HG02571 (cell line): ENCODE measurements around the gene NOVA2.

Source experiments
- ATAC-seq: cut with Tn5 transposase; IDR thresholded peaks from one replicate; pipeline ENCODE4 v1.9.1; 2021; ENCODE audit warnings: mild to moderate bottlenecking, moderate library complexity; ENCODE audit not compliant: unreplicated experiment

The NOVA2 gene

GRCh38 chr19:46000491-46001246, 27.0 kb upstream of the NOVA2 start:
- ATAC-seq: no peak

DNA sequence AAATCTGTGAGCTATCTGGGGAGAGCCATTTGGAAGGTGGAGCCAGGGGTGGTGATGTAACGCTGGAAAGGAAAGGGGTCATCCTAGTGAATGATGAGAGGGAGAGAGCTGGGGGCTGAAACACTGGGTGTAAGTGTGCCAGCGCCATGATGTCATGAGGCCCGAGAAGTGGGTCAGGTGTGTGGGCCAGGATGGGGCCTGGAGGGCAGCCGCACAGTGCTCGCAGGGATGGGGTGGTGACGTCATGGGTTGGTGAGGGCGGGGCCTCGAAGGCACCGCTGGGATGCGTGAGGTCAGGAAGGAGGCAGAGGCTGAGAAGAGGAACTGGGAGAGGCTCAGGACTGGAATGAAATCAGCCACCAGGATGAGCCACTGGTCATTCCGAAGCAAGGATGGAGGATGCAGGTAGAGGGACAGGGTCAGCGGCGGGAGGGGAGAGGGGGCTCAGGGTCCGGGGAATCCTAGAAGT, 26.0 kb upstream of the NOVA2 start:
- no peak for ATAC-seq

- ATAC-seq: no peak
Observed at GRCh38 chr19:45998834-45999233, 25.2 kb upstream of the NOVA2 start.

DNA sequence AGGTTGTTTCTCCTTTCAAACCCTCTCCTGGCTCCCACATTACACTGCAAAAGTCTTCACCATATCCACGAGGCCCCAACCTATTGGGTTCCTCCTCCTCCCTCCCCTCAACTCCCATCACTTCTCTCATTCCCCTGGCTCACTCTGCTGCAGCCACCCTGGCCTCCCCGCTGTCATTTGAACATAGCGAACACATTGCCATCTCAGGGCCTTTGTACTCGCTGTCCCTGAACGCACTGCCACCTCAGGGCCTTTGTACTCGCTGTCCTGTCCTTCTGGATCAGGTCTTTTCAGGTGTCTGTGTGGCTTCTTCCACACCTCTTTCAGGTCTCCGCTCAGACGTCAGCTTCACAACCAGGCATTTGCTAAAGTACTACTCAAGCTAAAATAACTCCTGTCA, 23.3 kb upstream of the NOVA2 start:
- no peak for ATAC-seq

DNA sequence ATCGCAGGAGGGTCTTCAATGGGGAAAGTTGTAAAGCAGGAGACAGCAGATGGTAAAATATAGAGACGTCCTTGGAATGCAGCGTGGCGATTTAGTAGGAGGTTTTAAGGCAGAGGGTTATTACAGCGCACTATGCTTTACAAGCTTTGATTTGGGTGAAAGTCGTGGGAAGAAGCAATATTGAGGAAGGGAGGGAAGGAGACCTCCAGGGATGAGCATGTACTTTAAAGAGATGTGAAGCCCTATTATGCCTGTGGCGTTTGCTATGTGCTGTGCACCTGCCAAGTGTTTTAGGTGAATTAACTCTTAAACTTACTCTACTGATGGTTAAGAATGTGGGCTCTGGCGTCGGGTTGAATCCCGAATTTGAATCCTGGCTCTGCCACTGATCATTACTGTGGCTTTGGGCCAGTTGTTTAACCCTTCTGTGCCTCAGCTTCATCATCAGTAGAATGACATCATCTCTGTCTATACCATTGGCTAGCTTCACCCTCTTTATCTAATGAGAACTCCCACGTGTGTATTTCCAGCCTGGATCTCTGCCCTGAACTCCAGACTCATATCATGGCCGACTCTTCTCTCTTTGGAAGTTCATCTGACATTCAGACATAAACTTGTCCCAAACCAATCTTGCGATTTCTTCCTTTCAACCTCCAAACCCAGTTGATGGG, 22.2 kb upstream of the NOVA2 start:
- no peak for ATAC-seq

DNA sequence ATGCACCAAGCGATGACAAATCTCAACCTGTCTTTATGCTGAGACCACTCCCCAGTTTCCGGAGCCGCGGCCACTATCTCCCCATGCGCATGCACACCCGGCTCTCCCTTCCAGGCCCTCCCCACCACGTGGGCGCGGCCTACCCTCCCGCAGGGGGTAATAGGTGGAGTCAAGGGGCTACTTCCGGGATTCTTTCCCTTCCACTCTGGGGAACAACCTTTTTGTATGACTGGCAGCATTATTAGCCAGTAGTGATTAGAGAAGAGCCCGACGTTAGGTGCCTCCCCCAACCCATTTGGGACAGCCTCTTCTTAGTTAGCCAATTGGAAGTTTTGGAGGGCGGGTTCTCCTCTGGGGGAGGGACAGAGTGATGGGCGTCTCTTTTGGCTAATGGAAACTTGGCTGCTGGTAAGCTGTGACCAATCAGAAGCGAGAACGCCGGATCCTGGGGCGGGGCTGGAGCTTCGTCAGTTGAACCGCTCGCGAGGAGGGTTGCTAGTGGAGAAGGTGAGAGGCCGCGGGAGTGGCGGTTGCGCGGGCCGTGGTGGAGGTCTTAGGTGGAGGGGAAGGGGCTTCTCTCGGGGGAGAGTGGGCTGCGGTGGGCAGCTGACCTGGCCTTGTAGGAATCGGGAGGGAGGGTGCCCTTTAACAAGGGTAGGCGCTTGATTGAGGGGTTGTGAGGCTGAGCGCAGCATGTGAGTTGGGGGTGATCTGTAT, 21.5 kb upstream of the NOVA2 start, which contains the start of gene CCDC61:
CCDC61 (plus strand) TSS at position 470 of the 717 bp plus-strand sequence. CDS start 7,552 bp downstream, outside the sequence.
- peak; percentile 94 for ATAC-seq

GRCh38 chr19:45994456-45994997, 20.9 kb upstream of the NOVA2 start:
- peak; percentile 1 for ATAC-seq

DNA sequence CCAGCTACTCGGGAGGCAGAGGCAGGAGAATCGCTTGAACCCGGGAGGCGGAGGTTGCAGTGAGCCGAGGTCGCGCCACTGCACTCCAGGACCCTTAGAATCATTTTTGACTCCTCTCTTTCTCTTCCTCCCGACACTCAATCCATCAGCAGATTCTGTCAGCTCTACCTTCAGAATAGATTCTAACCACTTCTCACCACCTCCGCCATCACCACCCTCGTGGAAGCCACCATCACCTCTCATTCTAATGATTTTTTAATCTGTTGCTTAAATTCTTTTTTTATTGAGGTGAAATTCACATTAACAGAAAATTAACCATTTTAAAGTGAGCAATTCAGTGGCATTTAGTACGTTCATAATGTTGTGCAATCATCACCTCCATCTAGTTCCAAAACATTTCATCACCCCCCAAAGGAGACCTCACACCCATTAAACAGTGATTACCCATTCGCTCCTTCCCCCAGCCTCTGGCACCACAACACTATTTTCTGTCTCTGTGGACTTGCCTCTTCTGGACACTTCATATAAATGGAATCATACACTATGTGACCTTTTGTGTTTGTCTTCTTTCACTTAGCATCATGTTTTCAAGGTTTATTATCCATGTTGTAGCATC, 16.6 kb upstream of the NOVA2 start:
- no peak for ATAC-seq

DNA sequence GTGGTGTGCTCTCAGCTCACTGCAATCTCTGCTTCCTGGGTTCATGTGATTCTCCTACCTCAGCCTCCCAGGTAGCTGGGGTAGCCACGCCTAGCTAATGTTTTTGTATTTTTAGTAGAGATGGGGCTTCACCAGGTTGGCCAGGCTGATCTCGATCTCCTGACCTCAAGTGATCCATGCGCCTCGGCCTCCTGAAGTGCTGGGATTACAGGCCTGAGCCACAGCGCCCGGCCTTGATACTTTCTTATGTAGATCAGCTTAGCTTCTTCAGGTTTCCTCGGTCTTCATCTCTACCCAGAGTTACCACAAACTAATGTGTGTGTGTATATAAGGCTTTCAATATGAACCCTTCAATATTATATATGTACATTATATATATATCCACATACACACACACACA, 11.7 kb upstream of the NOVA2 start:
- ATAC-seq: no peak

DNA sequence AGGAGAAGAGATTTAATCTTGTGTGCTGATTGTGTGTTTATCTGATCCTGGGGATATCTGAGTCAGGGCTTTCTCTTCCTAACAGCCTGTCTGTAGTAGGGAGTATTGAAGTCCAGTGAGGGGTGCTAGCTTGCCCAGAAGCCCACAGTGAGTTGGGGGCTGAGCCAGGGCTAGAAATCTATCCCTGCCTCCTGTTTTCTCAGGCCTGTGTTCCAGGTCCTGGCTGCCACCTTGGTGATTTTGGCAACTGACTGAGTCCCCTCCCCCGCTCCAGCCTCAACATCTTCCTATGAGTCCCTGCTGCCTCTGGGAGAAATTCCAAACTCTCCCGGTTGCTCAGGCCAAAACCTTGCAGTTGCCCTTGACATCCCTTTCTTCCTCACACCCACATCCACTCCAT, 7.7 kb upstream of the NOVA2 start:
- ATAC-seq: no peak

GRCh38 chr19:45978156-45978555, 4.5 kb upstream of the NOVA2 start:
- no peak for ATAC-seq

DNA sequence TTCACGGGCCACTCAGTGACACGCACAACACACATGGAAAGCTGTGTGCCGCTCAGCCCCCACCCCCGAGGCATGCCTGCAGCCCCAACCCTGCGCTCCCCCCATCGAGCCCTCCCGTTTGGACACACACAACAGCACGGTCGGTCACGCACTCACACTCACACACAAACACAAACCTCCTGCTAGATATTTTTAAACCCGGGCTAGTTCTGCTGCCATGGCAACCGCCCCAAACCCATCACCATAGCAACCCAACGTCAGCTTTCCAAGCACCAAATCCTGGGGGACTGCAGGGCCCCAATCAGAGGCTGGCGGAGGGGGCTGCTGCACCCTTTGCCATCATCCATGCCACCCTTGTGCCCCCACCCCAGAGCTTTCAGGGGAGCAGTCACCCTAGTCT, 2.5 kb upstream of the NOVA2 start:
- ATAC-seq: no peak

GRCh38 chr19:45975306-45976070, 1.8 kb upstream of the NOVA2 start:
- ATAC-seq: no peak

DNA sequence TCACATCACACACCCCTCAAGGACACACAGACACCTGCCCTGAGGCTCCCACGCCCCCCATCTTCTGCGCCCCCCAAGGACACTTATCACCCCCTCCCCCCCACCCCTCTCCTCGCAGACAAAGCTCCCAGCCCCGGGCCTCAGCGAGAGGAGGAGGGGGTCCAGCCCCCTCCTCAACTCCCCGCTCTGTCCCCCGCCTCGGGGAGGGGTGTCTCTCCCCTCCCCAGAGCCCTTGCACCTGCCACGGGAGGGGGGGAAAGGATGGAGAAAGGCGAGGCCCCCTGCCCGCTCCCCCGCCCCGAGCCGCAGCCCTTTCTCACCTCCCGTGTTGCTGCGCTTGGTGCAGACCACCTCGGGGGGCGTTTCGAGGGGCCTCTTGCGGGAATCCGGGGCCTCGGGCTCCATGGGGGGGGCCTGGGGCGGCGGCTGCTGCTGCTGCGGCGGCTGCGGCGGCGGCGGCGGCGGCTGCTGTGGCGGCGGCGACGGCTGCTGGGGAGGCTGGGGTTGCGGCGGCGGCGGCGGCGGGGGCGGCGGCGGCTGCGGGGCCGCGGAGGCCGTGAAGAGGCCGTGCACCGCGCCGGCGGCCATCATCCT, 621 bp downstream of the NOVA2 start:
- ATAC-seq: no peak

- no peak for ATAC-seq
Observed at GRCh38 chr19:45972081-45972946, 1.4 kb downstream of the NOVA2 start.

DNA sequence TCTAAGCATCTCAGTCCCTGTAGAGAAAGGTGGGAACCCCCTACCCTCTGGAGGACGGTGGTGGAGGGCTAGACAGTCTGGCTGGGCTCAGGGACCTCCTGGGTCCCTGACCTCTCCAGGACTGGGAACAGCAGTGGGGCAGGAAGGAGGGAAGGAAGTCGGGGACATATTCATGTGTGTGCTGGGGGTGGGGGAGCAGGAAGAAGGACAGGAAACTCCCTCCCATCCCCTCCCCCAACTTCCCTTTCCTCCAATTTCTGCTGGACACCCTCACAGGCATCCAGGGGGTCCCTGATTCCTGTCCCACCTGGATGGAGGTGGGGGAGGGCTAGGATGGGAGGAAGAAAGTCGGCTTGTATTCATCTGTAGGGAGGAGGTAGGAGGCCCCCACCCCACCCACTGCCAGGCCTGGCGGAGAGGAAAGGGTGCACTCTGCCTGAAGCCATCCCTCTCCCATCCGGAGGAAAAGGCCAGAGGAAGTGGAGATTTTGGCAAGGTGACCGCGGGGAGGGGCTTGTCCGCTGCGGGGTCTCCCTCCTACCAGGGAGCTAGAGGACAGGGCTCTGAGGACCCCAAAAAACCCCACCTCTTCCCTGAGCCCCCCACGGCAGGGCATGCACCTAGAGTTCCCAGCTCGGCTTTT, 2.3 kb downstream of the NOVA2 start:
- no peak for ATAC-seq

- ATAC-seq: no peak
Observed at GRCh38 chr19:45969676-45970075, 4.0 kb downstream of the NOVA2 start.

DNA sequence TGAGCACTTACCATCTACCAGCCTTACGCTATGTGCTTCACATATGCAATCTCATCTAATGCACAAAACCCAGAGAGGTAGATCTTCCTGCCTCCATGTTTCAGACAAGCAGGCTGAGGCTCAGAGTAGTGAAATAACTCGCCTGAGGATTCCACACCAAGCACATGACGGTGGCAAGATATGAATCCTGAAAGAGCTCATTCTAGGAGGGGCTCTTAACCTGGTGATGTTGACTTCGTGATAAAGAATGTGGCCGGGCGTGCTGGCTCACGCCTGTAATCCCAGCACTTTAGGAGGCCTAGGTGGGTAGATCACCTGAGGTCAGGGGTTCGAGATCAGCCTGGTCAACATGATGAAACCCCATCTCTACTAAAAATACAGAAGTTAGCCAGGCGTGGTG, 5.0 kb downstream of the NOVA2 start:
- ATAC-seq: no peak
